Measurements from ENCODE around the gene TMEM17.

TMEM17 gene

DNA sequence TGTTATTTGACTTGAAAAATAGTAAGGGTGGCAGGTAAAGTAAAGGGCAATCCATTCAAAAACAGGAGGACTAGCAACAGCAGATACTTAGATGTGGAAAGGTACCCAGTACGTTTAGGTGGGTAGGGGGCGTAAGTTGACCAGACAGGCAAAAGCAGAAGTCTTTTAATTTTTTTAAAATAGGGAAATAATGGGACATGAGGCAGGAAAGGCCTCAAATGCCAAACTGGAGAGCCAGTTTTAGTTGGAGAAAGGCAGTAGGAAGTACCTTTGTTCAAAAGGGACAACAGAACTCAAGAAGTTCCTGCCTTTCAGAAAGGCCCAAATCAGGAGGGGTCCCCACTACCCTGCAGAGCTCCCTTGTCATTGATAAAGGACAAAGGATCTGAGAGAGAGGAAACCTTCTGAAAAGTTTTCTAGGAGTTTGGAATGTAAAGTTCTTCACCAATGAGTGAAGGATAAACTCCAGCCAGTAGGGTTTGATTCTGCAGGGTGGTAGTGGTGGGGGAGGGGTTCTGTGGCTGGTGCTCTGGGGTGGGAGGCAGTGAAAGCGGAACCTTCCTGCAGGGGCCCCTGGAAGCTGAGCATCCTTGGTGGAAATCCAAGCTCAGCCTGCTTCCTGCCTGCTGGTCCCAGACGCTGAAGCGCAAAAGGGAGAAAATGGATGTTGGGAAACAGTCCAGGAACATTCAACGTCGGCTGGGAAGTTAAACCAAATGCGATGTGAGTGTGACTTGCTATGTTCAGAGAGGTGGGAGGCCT lies 40.1 kb downstream of the TMEM17 start:
- Histone ChIP-seq H3K79me1 (ENCODE audit: low read depth, low read length) (no peaks in the 10 kb centered on the region), H3K36me3 (replicated peaks in 1 of 2; ENCODE audit: control insufficient read depth in 2 of 2, insufficient read depth in 2 of 2, low read length in 2 of 2) (no peaks in the 10 kb centered on the region), H4K91ac (ENCODE audit: low read depth, low read length, poor library complexity) (no peak overlapping the region), H2BK15ac (ENCODE audit: low read length) (no peak overlapping the region), H2BK12ac (ENCODE audit: low read length) (no peak overlapping the region), H3K9me3 (replicated peaks in 1 of 2; ENCODE audit: control insufficient read depth in 2 of 2, insufficient read depth in 1 of 2, low read depth in 1 of 2, low read length in 2 of 2) (peaks cover 0 to 1% of the 10 kb centered on the region in 2 donors), H2BK5ac (ENCODE audit: low read length) (no peak overlapping the region), H3K9ac (ENCODE audit: low read depth, low read length, poor library complexity) (no peak overlapping the region), H3K23ac (ENCODE audit: low read depth, low read length, poor library complexity) (peak overlapping the region; percentile 0), H3K18ac (ENCODE audit: low read length) (no peak overlapping the region), H2BK120ac (ENCODE audit: low read depth, low read length) (no peak overlapping the region), H4K8ac (ENCODE audit: low read depth, low read length) (no peak overlapping the region), H3K27me3 (ENCODE audit: control insufficient read depth in 3 of 3, insufficient read depth in 3 of 3, low read depth in 1 of 3, low read length in 3 of 3) (no peaks in the 10 kb centered on the region), H3K4ac (ENCODE audit: low read length) (no peak overlapping the region), H2AK5ac (ENCODE audit: low read depth, low read length) (no peak overlapping the region), H2AFZ (ENCODE audit: low read length) (peak overlapping the region; percentile 75), H3K4me2 (ENCODE audit: insufficient read depth, low read length, poor library complexity, severe bottlenecking) (no peak overlapping the region), H3K14ac (ENCODE audit: low read length) (no peak overlapping the region), H3K4me1 (ENCODE audit: control insufficient read depth in 2 of 2, insufficient read depth in 1 of 2, low read depth in 1 of 2, low read length in 2 of 2) (peaks cover 13 to 14% of the 10 kb centered on the region in 2 donors), H3K4me3 (ENCODE audit: low read length in 2 of 2) (no peak overlapping the region), H3K27ac (replicated peaks; ENCODE audit: low read length) (peak overlapping the region; percentile 18)
- WGBS, 2 donors (ENCODE audit: extremely low coverage in 2 of 2, insufficient read length in 2 of 2, insufficient replicate concordance in 1 of 2), result no CpG with 5 or more reads among the region's 8 CpGs
- no peak for DNase-seq (ENCODE audit: low spot score)

DNA sequence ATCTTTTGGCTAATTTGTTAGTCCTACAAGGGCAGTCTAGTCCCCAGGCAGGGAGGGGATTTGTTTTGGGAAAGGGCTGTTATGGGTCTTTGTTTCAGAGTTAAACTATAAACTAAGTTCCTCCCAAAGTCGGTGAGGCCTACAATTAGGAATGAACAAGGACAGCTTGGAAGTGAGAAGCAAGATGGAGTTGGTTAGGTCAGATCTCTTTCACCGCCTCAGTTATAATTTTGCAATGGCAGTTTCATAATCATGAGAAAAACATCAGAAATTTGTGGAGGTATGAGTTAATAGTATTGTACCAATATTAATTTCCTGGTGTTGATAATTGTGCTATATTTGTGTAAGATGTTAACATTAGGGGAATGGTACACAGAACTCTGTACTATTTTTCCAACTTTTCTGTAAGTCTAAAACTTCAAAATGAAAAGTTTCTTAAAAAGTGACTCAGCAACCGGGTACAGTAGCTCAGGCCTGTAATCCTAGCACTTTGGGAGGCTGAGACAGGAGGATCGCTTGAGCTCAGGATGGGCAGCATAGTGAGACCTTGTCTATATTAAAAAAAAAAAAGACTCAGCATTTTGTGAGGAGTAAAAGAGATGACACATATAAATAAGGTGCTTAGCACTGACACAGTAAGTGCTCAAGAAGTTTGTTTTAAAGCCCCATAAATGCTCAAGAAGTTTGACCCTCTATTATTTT lies 40.8 kb downstream of the TMEM17 start:
- no peak overlapping the region for H4K91ac ChIP-seq (ENCODE audit: low read depth, low read length, poor library complexity)
- no peaks in the 10 kb centered on the region for H3K9me3 ChIP-seq (replicated peaks in 1 of 2; ENCODE audit: control insufficient read depth in 2 of 2, insufficient read depth in 1 of 2, low read depth in 1 of 2, low read length in 2 of 2)
- H2AFZ ChIP-seq (ENCODE audit: low read length), result peak overlapping the region; percentile 75
- no peak overlapping the region for H3K18ac ChIP-seq (ENCODE audit: low read length)
- no peaks in the 10 kb centered on the region for H3K27me3 ChIP-seq (ENCODE audit: control insufficient read depth in 3 of 3, insufficient read depth in 3 of 3, low read depth in 1 of 3, low read length in 3 of 3)
- no peak overlapping the region for H4K8ac ChIP-seq (ENCODE audit: low read depth, low read length)
- no peaks in the 10 kb centered on the region for H3K79me1 ChIP-seq (ENCODE audit: low read depth, low read length)
- no peak overlapping the region for H3K14ac ChIP-seq (ENCODE audit: low read length)
- no peak overlapping the region for H3K4me2 ChIP-seq (ENCODE audit: insufficient read depth, low read length, poor library complexity, severe bottlenecking)
- no peak overlapping the region for H3K9ac ChIP-seq (ENCODE audit: low read depth, low read length, poor library complexity)
- H3K4me3 ChIP-seq (ENCODE audit: low read length in 2 of 2), result no peak overlapping the region
- no peak overlapping the region for H3K4ac ChIP-seq (ENCODE audit: low read length)
- H3K36me3 ChIP-seq (replicated peaks in 1 of 2; ENCODE audit: control insufficient read depth in 2 of 2, insufficient read depth in 2 of 2, low read length in 2 of 2), result no peaks in the 10 kb centered on the region
- no peak overlapping the region for H3K27ac ChIP-seq (replicated peaks; ENCODE audit: low read length)
- H2AK5ac ChIP-seq (ENCODE audit: low read depth, low read length), result no peak overlapping the region
- H2BK15ac ChIP-seq (ENCODE audit: low read length), result no peak overlapping the region
- H2BK5ac ChIP-seq (ENCODE audit: low read length), result no peak overlapping the region
- WGBS, 2 donors (ENCODE audit: extremely low coverage in 2 of 2, insufficient read length in 2 of 2, insufficient replicate concordance in 1 of 2), result no CpG with 5 or more reads among the region's 4 CpGs
- H2BK120ac ChIP-seq (ENCODE audit: low read depth, low read length), result no peak overlapping the region
- peaks cover 16 to 19% of the 10 kb centered on the region in 2 donors for H3K4me1 ChIP-seq (ENCODE audit: control insufficient read depth in 2 of 2, insufficient read depth in 1 of 2, low read depth in 1 of 2, low read length in 2 of 2)
- no peak for DNase-seq (ENCODE audit: low spot score)
- no peak overlapping the region for H3K23ac ChIP-seq (ENCODE audit: low read depth, low read length, poor library complexity)
- H2BK12ac ChIP-seq (ENCODE audit: low read length), result no peak overlapping the region

DNA sequence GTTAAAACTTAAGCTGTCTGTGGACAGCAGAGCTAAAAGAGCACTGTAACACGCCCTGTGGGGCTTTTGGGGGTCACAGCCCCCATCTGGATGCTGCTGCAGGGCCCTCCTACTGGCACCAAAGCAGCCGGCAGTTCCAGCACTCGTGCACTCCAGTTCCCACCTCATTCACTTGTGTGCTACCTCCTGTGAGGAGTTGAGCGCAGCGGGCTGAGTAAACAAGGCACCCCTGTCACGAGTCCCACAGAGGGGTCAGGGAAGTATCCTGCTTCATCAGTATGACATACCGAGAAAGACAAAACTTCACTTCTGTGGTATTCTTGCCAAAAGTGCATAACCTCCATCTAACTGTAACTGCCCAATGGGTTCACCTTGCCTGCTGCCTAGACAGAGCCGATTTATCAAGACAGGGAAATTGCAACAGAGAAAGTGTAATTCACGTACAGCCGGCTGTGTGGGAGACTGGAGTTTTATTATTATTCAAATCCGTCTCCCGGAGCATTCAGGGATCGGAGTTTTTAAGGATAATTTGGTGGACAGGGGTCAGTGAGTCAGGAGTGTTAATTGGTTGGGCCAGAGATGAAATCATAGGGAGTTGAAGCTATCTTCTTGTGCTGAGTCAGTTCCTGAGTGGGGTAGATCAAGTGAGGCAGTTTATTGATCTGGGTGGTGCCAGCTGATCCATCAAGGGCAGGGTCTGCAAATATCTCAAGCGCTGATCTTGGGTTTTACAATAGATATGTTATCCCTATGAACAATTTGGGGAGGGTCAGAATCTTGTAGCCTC lies 41.6 kb downstream of the TMEM17 start:
- Histone ChIP-seq H4K8ac (ENCODE audit: low read depth, low read length) (no peak overlapping the region), H3K4ac (ENCODE audit: low read length) (no peak overlapping the region), H3K36me3 (replicated peaks in 1 of 2; ENCODE audit: control insufficient read depth in 2 of 2, insufficient read depth in 2 of 2, low read length in 2 of 2) (no peaks in the 10 kb centered on the region), H4K91ac (ENCODE audit: low read depth, low read length, poor library complexity) (no peak overlapping the region), H3K4me3 (ENCODE audit: low read length in 2 of 2) (no peak overlapping the region), H3K9ac (ENCODE audit: low read depth, low read length, poor library complexity) (no peak overlapping the region), H3K27ac (replicated peaks; ENCODE audit: low read length) (no peak overlapping the region), H3K23ac (ENCODE audit: low read depth, low read length, poor library complexity) (no peak overlapping the region), H2BK15ac (ENCODE audit: low read length) (peak overlapping the region; percentile 8), H3K27me3 (ENCODE audit: control insufficient read depth in 3 of 3, insufficient read depth in 3 of 3, low read depth in 1 of 3, low read length in 3 of 3) (no peaks in the 10 kb centered on the region), H3K79me1 (ENCODE audit: low read depth, low read length) (no peaks in the 10 kb centered on the region), H2BK12ac (ENCODE audit: low read length) (peak overlapping the region; percentile 10), H2BK120ac (ENCODE audit: low read depth, low read length) (no peak overlapping the region), H2AK5ac (ENCODE audit: low read depth, low read length) (no peak overlapping the region), H3K4me1 (ENCODE audit: control insufficient read depth in 2 of 2, insufficient read depth in 1 of 2, low read depth in 1 of 2, low read length in 2 of 2) (peaks cover 21 to 22% of the 10 kb centered on the region in 2 donors), H2BK5ac (ENCODE audit: low read length) (no peak overlapping the region), H2AFZ (ENCODE audit: low read length) (no peak overlapping the region), H3K4me2 (ENCODE audit: insufficient read depth, low read length, poor library complexity, severe bottlenecking) (no peak overlapping the region), H3K18ac (ENCODE audit: low read length) (peak overlapping the region; percentile 13), H3K14ac (ENCODE audit: low read length) (no peak overlapping the region), H3K9me3 (replicated peaks in 1 of 2; ENCODE audit: control insufficient read depth in 2 of 2, insufficient read depth in 1 of 2, low read depth in 1 of 2, low read length in 2 of 2) (no peaks in the 10 kb centered on the region)
- no CpG with 5 or more reads among the region's 14 CpGs for WGBS, 2 donors (ENCODE audit: extremely low coverage in 2 of 2, insufficient read length in 2 of 2, insufficient replicate concordance in 1 of 2)
- no peak for DNase-seq (ENCODE audit: low spot score)

DNA sequence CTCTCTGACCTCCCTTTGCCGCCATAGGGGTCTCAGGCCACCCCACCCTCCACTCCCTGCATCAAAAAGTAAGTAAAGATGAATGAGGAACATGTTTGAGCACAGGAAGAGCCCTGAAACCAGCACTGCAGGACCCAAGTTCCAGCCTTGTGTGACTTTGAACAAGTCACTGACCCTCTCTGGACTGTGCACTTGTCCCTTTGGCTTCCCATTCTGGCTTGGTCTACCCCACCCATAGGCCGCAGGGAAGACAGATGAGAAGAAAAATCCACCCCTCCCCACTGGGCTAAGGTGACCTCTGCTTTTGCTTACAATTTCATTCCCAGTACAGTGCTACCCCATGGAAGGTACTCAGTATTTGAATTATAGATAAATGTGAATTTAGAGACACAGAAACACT lies 43.8 kb downstream of the TMEM17 start:
- Histone ChIP-seq H3K9ac (ENCODE audit: low read depth, low read length, poor library complexity) (peak overlapping the region; percentile 21), H4K91ac (ENCODE audit: low read depth, low read length, poor library complexity) (no peak overlapping the region), H2BK15ac (ENCODE audit: low read length) (peak overlapping the region; percentile 42), H2AFZ (ENCODE audit: low read length) (no peak overlapping the region), H3K4me3 (ENCODE audit: low read length in 2 of 2) (no peak overlapping the region), H3K27me3 (ENCODE audit: control insufficient read depth in 3 of 3, insufficient read depth in 3 of 3, low read depth in 1 of 3, low read length in 3 of 3) (no peaks in the 10 kb centered on the region), H3K4me1 (ENCODE audit: control insufficient read depth in 2 of 2, insufficient read depth in 1 of 2, low read depth in 1 of 2, low read length in 2 of 2) (peaks cover 23 to 28% of the 10 kb centered on the region in 2 donors), H2AK5ac (ENCODE audit: low read depth, low read length) (peak overlapping the region; percentile 72), H3K14ac (ENCODE audit: low read length) (peak overlapping the region; percentile 12), H3K23ac (ENCODE audit: low read depth, low read length, poor library complexity) (no peak overlapping the region), H2BK12ac (ENCODE audit: low read length) (no peak overlapping the region), H3K9me3 (replicated peaks in 1 of 2; ENCODE audit: control insufficient read depth in 2 of 2, insufficient read depth in 1 of 2, low read depth in 1 of 2, low read length in 2 of 2) (no peaks in the 10 kb centered on the region), H2BK5ac (ENCODE audit: low read length) (no peak overlapping the region), H3K4ac (ENCODE audit: low read length) (no peak overlapping the region), H3K79me1 (ENCODE audit: low read depth, low read length) (no peaks in the 10 kb centered on the region), H2BK120ac (ENCODE audit: low read depth, low read length) (no peak overlapping the region), H3K27ac (replicated peaks; ENCODE audit: low read length) (no peak overlapping the region), H3K36me3 (replicated peaks in 1 of 2; ENCODE audit: control insufficient read depth in 2 of 2, insufficient read depth in 2 of 2, low read length in 2 of 2) (no peaks in the 10 kb centered on the region), H3K4me2 (ENCODE audit: insufficient read depth, low read length, poor library complexity, severe bottlenecking) (no peak overlapping the region), H3K18ac (ENCODE audit: low read length) (peak overlapping the region; percentile 55), H4K8ac (ENCODE audit: low read depth, low read length) (no peak overlapping the region)
- no peak for DNase-seq (ENCODE audit: low spot score)
- WGBS, 2 donors (ENCODE audit: extremely low coverage in 2 of 2, insufficient read length in 2 of 2, insufficient replicate concordance in 1 of 2), result no CpG with 5 or more reads among the region's 2 CpGs

All from neuronal stem cell (in vitro differentiated cells).